Left ventricle myocardium inferior (tissue), 1 donor: Measurements from ENCODE around the gene ACSM6. TPM values are rescaled to one million over a fixed set of nuclear protein-coding genes. Genes with fewer than 3 reads are reported as not detected.
"Not testable (repeated sequence)": the region's sequence is repeated elsewhere in the genome, so short reads cannot be mapped to it uniquely, and the experiment has no call there.

Experiments used
- DNase-seq: peaks from one replicate; pipeline ENCODE4 v3.0.0-alpha.2; 2020
- H3K27ac ChIP-seq: fragments of 200-600 bp; replicated peaks from 2 replicates; pipeline ENCODE4 v1.8.0; 2021
- H3K27me3 ChIP-seq: fragments of 200-600 bp; 2 replicates; pipeline ENCODE4 v1.8.0; 2021; ENCODE audit warnings: low read depth
- H3K36me3 ChIP-seq: fragments of 200-600 bp; 2 replicates; pipeline ENCODE4 v1.8.0; 2021
- H3K4me1 ChIP-seq: fragments of 200-600 bp; 2 replicates; pipeline ENCODE4 v1.8.0; 2021
- H3K4me3 ChIP-seq: fragments of 200-600 bp; 2 replicates; pipeline ENCODE4 v1.8.0; 2021; ENCODE audit warnings: mild to moderate bottlenecking, moderate library complexity
- H3K9me3 ChIP-seq: fragments of 200-600 bp; replicated peaks from 2 replicates; pipeline ENCODE4 v1.8.0; 2021
- CTCF ChIP-seq: fragments of 200-600 bp; IDR thresholded peaks from 2 replicates; pipeline ENCODE4 v1.8.0; 2021; ENCODE audit warnings: antibody characterized with exemption, mild to moderate bottlenecking, borderline replicate concordance
- intact Hi-C: fragments of 100-400 bp; cut with micrococcal nuclease; formaldehyde crosslinking; loops from one replicate; pipeline ENCODE4 v1.11.0; 2022
- total RNA-seq: library from RNA; stranded (reverse); fragmentation: NEBNext Ultra II Directional; extraction: Animal tissue kit (Norgen Biotek cat#: 25700); gene quantifications from one replicate; pipeline ENCODE4 v1.2.1, GENCODE V29; 2021
- donor health status: DM: no; HTN: yes; CAD: no; lungs with severe emphysema.

Gene ACSM6
- total RNA-seq, 1 donor from 2014 or later: not detected

DNA sequence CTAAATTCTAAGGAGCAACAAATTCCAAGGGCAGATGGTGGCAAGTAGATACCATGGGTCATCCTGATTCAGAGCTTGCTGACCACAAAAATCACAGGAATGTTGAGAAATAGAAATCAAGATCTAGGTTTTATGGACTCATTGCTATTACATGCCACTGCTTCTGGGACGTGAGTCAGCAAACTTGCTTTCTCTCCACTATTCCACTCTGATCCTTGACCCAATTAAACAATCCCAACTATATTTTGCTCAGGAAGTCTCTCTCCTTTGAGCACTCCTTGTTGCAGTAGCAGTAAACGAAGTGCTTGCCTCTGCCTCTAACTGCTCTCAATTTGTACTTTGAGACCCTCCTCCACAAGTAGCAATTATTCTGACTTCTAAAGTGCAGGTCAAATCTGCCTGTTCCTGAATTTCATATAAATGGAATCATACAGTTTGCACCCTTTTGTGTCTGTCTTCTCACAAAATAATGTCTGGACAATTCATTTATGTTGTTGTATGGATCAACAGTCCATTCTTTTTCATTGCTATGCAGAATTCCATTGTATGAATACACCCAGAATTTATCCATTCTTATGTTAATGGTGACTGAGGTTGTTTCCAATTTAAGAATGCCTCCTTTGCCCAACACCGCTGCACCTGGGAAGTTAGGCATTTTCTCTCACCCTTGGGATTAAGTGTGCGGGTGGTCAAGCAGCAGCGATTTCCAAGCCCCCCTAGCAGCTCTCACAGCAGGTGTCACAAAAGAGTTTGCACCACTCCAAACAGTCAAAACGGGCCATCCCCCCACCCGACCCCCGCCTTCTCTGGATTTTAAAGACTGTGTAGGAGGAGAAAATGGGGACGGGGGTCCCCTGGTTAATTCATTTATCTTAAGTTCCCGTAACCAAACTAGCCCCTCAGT, 35.9 kb downstream of the ACSM6 start:
- H3K27ac ChIP-seq: peak overlapping the region; percentile 41
- no peak for TF ChIP-seq CTCF
- H3K4me3 ChIP-seq: peak overlapping the region; percentile 71
- peaks cover 14% of the 10 kb centered on the region for H3K4me1 ChIP-seq
- H3K27me3 ChIP-seq: no peaks in the 10 kb centered on the region
- peaks cover 19% of the 10 kb centered on the region for H3K36me3 ChIP-seq
- no peaks in the 10 kb centered on the region for H3K9me3 ChIP-seq
- no peak for DNase-seq
- intact Hi-C loops: no loop called here

- intact Hi-C loops: not testable (repeated sequence)
- Histone ChIP-seq H3K36me3 (peaks cover 29% of the 10 kb centered on the region), H3K4me3 (peak overlapping the region; percentile 71)
These were observed 36.9 kb downstream of the ACSM6 start for GRCh38 chr10:95230677-95231586.

DNA sequence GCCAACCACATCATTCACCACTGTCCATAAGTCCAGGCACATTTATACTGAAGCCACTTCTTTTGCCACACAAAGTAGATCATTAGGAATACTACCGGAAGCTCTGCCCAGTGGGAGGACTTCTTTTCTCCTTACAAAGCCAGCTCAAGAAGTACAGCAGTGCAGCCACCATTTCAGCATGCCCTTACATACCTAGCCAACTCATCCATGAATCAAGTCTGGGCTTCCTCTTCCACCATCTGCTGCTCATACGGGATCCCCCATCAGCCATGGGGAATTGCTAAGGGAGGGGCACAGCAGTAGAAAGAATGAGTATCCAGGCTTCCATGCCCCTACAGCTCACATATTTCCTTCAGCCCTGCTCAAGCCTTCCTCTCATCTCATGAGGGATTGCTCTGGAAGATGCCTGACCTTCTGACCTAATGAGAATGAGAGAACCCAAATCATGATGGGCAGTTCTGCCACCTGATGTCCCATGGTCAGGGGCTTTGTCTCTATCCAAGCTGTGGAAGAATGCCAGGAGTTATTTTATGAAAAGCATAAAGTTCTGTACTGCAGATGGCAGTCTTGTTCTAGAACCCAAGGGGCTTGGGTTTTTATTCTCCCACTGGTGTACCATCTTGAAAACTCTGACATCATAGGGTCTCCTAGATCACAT, 39.5 kb downstream of the ACSM6 start:
- intact Hi-C loops: no loop called here
- Histone ChIP-seq H3K36me3 (peaks cover 54% of the 10 kb centered on the region), H3K27me3 (no peaks in the 10 kb centered on the region), H3K27ac (no peak overlapping the region), H3K4me3 (no peak overlapping the region), H3K9me3 (no peaks in the 10 kb centered on the region), H3K4me1 (peaks cover 32% of the 10 kb centered on the region)
- TF ChIP-seq CTCF: no peak
- DNase-seq: no peak

More at GRCh38 chr10:95230677-95231586, 36.9 kb downstream of the ACSM6 start:
- peak; percentile 51 for DNase-seq
- not testable (repeated sequence) for H3K9me3 ChIP-seq, H3K27me3 ChIP-seq
- peak overlapping the region; percentile 41 for H3K27ac ChIP-seq
- H3K4me1 ChIP-seq: peaks cover 14% of the 10 kb centered on the region

DNA sequence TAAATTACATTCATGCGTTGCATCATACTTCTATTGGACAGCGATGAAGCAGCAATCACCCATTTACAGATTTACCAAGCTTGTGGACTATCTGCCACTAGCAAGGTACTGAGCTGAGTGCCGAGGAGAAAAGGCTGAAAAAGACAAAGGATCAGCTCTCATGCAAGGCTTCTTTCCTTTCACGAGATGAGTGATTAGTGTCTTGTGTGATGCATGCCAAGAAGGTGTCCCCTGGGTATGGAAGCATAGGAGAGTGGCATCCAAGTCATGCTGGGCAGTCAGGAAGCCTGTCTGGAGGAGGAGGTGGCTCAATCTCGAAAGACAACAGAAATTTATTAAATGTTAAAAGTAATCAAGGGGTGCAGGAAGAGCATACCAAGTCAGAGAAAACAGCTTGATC, 40.9 kb downstream of the ACSM6 start:
- TF ChIP-seq CTCF: no peak
- intact Hi-C loops: no loop called here
- no peak overlapping the region for H3K27ac ChIP-seq
- no peaks in the 10 kb centered on the region for H3K9me3 ChIP-seq
- H3K4me1 ChIP-seq: peaks cover 29% of the 10 kb centered on the region
- no peaks in the 10 kb centered on the region for H3K27me3 ChIP-seq
- DNase-seq: no peak
- no peak overlapping the region for H3K4me3 ChIP-seq
- peaks cover 66% of the 10 kb centered on the region for H3K36me3 ChIP-seq

DNA sequence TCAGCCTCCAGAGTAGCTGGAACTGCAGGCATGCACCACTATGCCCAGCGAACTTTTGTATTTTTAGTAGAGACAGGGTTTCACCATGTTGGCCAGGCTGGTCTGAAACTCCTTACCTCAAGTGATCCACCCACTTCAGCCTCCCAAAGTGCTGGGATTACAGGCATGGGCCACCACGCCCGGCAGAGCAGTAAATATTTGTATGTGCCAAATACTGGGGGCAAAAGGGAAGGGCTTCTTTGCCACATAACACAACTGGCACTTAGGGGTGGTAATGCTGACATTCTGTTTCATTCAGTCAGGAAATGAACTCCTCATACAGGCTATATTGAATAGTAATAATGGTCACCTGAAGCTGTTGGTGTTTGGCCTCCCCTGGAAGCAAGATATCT, 41.6 kb downstream of the ACSM6 start:
- no peak for TF ChIP-seq CTCF
- intact Hi-C loops: no loop called here
- no peak overlapping the region for H3K27ac ChIP-seq

More for the DNA sequence above, 41.6 kb downstream of the ACSM6 start:
- Histone ChIP-seq H3K36me3 (peaks cover 73% of the 10 kb centered on the region), H3K4me3 (no peak overlapping the region), H3K4me1 (peaks cover 22% of the 10 kb centered on the region), H3K27me3 (no peaks in the 10 kb centered on the region), H3K9me3 (no peaks in the 10 kb centered on the region)
- DNase-seq: no peak
